ENCODE measurements around the gene DYNC2I2.

DNA sequence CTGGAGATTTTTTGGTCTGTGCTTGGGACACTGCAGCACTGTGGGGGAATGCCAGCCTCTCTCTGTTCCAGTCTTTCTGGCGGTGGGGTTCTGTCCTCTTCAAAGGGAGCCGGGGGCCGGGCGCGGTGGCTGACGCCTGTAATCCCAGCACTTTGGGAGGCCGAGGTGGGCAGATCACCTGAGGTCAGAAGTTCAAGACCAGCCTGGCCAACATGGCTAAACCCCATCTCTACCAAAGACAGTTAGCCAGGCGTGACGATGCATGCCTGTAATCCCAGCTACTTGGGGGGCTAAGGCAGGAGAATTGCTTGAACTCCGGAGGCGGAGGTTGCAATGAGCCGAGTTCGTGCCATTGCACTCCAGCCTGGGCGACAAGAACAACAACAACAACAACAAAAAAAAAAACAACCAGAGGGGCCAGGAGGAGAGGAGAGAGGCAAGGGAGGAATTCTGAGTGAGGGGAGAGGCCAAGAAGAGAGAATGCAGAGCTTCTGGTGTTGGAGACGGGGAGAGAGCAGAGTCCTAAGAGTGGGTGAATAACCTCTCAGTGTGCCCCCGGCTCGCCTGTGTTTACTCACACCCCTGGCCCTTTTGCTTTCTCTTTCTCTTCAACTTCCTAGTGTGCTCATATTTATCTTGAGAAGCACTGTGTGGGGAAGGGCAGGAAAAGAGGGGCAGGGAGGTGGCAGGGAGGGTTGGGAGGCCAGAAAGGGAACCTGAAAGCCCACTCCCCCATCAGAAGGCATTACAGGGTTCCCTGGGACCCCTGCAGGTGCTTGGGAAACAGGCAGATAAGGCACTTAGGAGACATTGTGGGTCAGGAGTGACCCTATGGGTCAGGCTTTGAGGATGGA, 29.2 kb upstream of the DYNC2I2 start:
- TF ChIP-seq NFIC (IDR thresholded peaks at IDR 0.05) (no peak), TEAD4 (IDR thresholded peaks at IDR 0.05) (no peak)
- TF ChIP-seq, protein P1, sequence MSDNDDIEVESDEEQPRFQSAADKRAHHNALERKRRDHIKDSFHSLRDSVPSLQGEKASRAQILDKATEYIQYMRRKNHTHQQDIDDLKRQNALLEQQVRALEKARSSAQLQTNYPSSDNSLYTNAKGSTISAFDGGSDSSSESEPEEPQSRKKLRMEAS (IDR thresholded peaks at IDR 0.05), result no peak
- TF ChIP-seq, protein P2, sequence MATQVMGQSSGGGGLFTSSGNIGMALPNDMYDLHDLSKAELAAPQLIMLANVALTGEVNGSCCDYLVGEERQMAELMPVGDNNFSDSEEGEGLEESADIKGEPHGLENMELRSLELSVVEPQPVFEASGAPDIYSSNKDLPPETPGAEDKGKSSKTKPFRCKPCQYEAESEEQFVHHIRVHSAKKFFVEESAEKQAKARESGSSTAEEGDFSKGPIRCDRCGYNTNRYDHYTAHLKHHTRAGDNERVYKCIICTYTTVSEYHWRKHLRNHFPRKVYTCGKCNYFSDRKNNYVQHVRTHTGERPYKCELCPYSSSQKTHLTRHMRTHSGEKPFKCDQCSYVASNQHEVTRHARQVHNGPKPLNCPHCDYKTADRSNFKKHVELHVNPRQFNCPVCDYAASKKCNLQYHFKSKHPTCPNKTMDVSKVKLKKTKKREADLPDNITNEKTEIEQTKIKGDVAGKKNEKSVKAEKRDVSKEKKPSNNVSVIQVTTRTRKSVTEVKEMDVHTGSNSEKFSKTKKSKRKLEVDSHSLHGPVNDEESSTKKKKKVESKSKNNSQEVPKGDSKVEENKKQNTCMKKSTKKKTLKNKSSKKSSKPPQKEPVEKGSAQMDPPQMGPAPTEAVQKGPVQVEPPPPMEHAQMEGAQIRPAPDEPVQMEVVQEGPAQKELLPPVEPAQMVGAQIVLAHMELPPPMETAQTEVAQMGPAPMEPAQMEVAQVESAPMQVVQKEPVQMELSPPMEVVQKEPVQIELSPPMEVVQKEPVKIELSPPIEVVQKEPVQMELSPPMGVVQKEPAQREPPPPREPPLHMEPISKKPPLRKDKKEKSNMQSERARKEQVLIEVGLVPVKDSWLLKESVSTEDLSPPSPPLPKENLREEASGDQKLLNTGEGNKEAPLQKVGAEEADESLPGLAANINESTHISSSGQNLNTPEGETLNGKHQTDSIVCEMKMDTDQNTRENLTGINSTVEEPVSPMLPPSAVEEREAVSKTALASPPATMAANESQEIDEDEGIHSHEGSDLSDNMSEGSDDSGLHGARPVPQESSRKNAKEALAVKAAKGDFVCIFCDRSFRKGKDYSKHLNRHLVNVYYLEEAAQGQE (IDR thresholded peaks at IDR 0.05; ENCODE audit: low read depth), result no peak
